SK-N-SH treated with all-trans-retinoic acid at 6 μM for 48 hours (cell line): ENCODE measurements around the gene GRIA4.

ENCODE experiments used
- ATAC-seq: fragments of 200-7000 bp; cut with Tn5 transposase; 3 replicates; pipeline ENCODE4 v1.9.1; 2020; ENCODE audit warnings: mild to moderate bottlenecking, moderate library complexity
- ARNTL ChIP-seq: fragments of 450-650 bp; formaldehyde crosslinking; IDR thresholded peaks from 2 replicates; pipeline ENCODE4 v1.5.0; 2020; ENCODE audit warnings: low read depth, mild to moderate bottlenecking, moderate library complexity, borderline replicate concordance
- CSDC2 ChIP-seq: fragments of 250-450 bp; sonication (Bioruptor Pico); IDR thresholded peaks from 2 replicates; pipeline ENCODE4 v1.5.0; 2020; ENCODE audit warnings: mild to moderate bottlenecking, moderate library complexity
- ESRRG ChIP-seq: fragments of 250-450 bp; sonication (Bioruptor Pico); IDR thresholded peaks from 2 replicates; pipeline ENCODE4 v1.6.1; 2021; ENCODE audit warnings: mild to moderate bottlenecking
- GLIS3 ChIP-seq: fragments of 250-450 bp; sonication (Bioruptor Pico); IDR thresholded peaks from 2 replicates; pipeline ENCODE4 v1.5.0; 2020; ENCODE audit warnings: mild to moderate bottlenecking, moderate library complexity
- ISL1 ChIP-seq: fragments of 250-450 bp; sonication (Bioruptor Pico); IDR thresholded peaks from 2 replicates; pipeline ENCODE4 v2.1.2; 2022; ENCODE audit warnings: mild to moderate bottlenecking, moderate library complexity
- OSR1 ChIP-seq: fragments of 250-450 bp; sonication (Bioruptor Pico); IDR thresholded peaks from 2 replicates; pipeline ENCODE4 v1.8.0; 2022; ENCODE audit warnings: moderate library complexity, mild to moderate bottlenecking, inconsistent platforms
- PATZ1 ChIP-seq: fragments of 250-450 bp; sonication (Bioruptor Pico); IDR thresholded peaks from 2 replicates; pipeline ENCODE4 v1.8.0; 2020; ENCODE audit warnings: mild to moderate bottlenecking, moderate library complexity, borderline replicate concordance
- PPARA ChIP-seq: fragments of 250-450 bp; sonication (Bioruptor Pico); IDR thresholded peaks from 2 replicates; pipeline ENCODE4 v1.5.0; 2020; ENCODE audit warnings: mild to moderate bottlenecking, borderline replicate concordance
- SNAI2 ChIP-seq: fragments of 250-450 bp; sonication (Bioruptor Pico); IDR thresholded peaks from 2 replicates; pipeline ENCODE4 v1.5.0; 2020; ENCODE audit warnings: mild to moderate bottlenecking, moderate library complexity
- TOX ChIP-seq: fragments of 250-450 bp; sonication (Bioruptor Pico); IDR thresholded peaks from 2 replicates; pipeline ENCODE4 v1.8.0; 2021; ENCODE audit warnings: mild to moderate bottlenecking, moderate library complexity, borderline replicate concordance
- ZC3H10 ChIP-seq: fragments of 250-450 bp; sonication (Bioruptor Pico); IDR thresholded peaks from 2 replicates; pipeline ENCODE4 v1.5.1; 2021; ENCODE audit warnings: mild to moderate bottlenecking, moderate library complexity
- ZFP3 ChIP-seq: fragments of 250-450 bp; sonication (Bioruptor Pico); IDR thresholded peaks from 2 replicates; pipeline ENCODE4 v1.5.0; 2020; ENCODE audit warnings: mild to moderate bottlenecking, moderate library complexity
- ZFP30 ChIP-seq: fragments of 450-650 bp; formaldehyde crosslinking; IDR thresholded peaks from 2 replicates; pipeline ENCODE4 v1.5.0; 2022; ENCODE audit warnings: mild to moderate bottlenecking, moderate library complexity
- ZNF565 ChIP-seq: fragments of 450-650 bp; formaldehyde crosslinking; conservative IDR thresholded peaks from 2 replicates; pipeline ENCODE4 v1.5.0; 2020; ENCODE audit warnings: low read depth, mild to moderate bottlenecking, moderate library complexity
- ZNF70 ChIP-seq: fragments of 450-650 bp; formaldehyde crosslinking; IDR thresholded peaks from 2 replicates; pipeline ENCODE4 v1.5.0; 2020; ENCODE audit warnings: mild to moderate bottlenecking, moderate library complexity
- ZNF8 ChIP-seq: fragments of 450-650 bp; formaldehyde crosslinking; IDR thresholded peaks from 2 replicates; pipeline ENCODE4 v1.5.0; 2020; ENCODE audit warnings: mild to moderate bottlenecking, moderate library complexity
- TF ChIP-seq, protein P1 (sequence below): fragments of 250-450 bp; sonication (Bioruptor Pico); IDR thresholded peaks from 2 replicates; pipeline ENCODE4 v1.5.1; 2021; ENCODE audit warnings: mild to moderate bottlenecking, moderate library complexity
- TF ChIP-seq, protein P2 (sequence below): fragments of 250-450 bp; sonication (Bioruptor Pico); IDR thresholded peaks from 2 replicates; pipeline ENCODE4 v1.8.0; 2021; ENCODE audit warnings: low read depth, mild to moderate bottlenecking, moderate library complexity, borderline replicate concordance
- TF ChIP-seq, protein P3 (sequence below): fragments of 250-450 bp; sonication (Bioruptor Pico); IDR thresholded peaks from 2 replicates; pipeline ENCODE4 v1.5.0; 2020; ENCODE audit warnings: mild to moderate bottlenecking, moderate library complexity

The GRIA4 gene

DNA sequence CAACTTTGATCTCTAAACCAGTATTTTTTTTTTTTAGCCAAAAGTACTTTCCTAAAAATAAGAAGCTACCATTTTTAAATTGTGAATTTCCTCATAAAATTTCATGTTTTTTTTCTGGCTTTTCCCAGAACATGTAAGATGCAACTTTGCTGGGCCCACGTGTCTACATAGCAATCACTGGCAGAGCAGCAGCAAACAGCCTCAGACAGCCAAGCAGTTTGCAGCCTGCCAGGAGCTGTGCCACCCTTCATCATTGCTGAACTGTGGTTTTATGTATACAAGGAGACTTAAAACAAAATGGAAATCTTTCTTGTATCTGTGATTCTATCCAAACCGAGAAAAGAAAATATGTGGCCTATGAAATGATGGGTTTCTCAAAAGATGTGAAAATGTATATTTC is 110.2 kb downstream of the GRIA4 start:
- no peak for ATAC-seq
- no peak for TF ChIP-seq PPARA (CRISPR knock-in tag)

GRCh38 chr11:105723269-105723668 is 113.4 kb downstream of the GRIA4 start:
- ATAC-seq, result no peak
- TF ChIP-seq GLIS3 (no peak), OSR1 (CRISPR knock-in tag) (no peak), ZNF8 (CRISPR knock-in tag) (no peak), TOX (no peak), ZFP30 (CRISPR knock-in tag) (no peak), CSDC2 (no peak), ARNTL (CRISPR knock-in tag) (no peak), ISL1 (CRISPR knock-in tag) (no peak), SNAI2 (no peak), ZFP3 (no peak), ZC3H10 (CRISPR knock-in tag) (no peak), PATZ1 (CRISPR knock-in tag) (no peak)
- TF ChIP-seq, protein P1, sequence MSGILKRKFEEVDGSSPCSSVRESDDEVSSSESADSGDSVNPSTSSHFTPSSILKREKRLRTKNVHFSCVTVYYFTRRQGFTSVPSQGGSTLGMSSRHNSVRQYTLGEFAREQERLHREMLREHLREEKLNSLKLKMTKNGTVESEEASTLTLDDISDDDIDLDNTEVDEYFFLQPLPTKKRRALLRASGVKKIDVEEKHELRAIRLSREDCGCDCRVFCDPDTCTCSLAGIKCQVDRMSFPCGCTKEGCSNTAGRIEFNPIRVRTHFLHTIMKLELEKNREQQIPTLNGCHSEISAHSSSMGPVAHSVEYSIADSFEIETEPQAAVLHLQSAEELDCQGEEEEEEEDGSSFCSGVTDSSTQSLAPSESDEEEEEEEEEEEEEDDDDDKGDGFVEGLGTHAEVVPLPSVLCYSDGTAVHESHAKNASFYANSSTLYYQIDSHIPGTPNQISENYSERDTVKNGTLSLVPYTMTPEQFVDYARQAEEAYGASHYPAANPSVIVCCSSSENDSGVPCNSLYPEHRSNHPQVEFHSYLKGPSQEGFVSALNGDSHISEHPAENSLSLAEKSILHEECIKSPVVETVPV (CRISPR knock-in tag), result no peak
- TF ChIP-seq, protein P2, sequence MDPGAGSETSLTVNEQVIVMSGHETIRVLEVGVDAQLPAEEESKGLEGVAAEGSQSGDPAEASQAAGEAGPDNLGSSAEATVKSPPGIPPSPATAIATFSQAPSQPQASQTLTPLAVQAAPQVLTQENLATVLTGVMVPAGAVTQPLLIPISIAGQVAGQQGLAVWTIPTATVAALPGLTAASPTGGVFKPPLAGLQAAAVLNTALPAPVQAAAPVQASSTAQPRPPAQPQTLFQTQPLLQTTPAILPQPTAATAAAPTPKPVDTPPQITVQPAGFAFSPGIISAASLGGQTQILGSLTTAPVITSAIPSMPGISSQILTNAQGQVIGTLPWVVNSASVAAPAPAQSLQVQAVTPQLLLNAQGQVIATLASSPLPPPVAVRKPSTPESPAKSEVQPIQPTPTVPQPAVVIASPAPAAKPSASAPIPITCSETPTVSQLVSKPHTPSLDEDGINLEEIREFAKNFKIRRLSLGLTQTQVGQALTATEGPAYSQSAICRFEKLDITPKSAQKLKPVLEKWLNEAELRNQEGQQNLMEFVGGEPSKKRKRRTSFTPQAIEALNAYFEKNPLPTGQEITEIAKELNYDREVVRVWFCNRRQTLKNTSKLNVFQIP (CRISPR knock-in tag), result no peak
- TF ChIP-seq, protein P3, sequence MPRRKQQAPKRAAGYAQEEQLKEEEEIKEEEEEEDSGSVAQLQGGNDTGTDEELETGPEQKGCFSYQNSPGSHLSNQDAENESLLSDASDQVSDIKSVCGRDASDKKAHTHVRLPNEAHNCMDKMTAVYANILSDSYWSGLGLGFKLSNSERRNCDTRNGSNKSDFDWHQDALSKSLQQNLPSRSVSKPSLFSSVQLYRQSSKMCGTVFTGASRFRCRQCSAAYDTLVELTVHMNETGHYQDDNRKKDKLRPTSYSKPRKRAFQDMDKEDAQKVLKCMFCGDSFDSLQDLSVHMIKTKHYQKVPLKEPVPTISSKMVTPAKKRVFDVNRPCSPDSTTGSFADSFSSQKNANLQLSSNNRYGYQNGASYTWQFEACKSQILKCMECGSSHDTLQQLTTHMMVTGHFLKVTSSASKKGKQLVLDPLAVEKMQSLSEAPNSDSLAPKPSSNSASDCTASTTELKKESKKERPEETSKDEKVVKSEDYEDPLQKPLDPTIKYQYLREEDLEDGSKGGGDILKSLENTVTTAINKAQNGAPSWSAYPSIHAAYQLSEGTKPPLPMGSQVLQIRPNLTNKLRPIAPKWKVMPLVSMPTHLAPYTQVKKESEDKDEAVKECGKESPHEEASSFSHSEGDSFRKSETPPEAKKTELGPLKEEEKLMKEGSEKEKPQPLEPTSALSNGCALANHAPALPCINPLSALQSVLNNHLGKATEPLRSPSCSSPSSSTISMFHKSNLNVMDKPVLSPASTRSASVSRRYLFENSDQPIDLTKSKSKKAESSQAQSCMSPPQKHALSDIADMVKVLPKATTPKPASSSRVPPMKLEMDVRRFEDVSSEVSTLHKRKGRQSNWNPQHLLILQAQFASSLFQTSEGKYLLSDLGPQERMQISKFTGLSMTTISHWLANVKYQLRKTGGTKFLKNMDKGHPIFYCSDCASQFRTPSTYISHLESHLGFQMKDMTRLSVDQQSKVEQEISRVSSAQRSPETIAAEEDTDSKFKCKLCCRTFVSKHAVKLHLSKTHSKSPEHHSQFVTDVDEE, result no peak
- TF ChIP-seq, all 23 proteins: peak for 0

DNA sequence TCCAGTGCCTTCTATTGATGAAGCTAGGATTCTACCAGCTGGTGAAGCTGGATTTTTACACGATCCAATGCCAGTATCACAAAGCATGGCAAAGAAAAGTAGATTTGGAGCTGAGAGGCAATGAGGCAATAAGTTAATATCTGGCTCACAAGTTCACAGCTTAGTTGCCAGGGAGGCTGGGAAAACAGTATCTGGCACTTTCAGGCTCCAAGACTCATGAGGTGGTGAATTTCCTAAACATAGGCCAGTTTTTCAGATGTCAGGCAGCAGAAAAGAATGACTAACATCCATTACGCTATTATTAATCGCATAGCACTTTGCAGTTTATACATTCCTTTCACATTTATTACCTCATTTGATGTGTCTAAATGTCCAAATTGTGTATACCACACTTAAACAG is 122.7 kb downstream of the GRIA4 start:
- ATAC-seq, result no peak
- TF ChIP-seq PATZ1 (CRISPR knock-in tag) (no peak), ZFP30 (CRISPR knock-in tag) (no peak), GLIS3 (no peak)

GRCh38 chr11:105734426-105734825 is 124.6 kb downstream of the GRIA4 start:
- ATAC-seq, result no peak
- no peak for TF ChIP-seq PATZ1 (CRISPR knock-in tag)
- no peak for TF ChIP-seq ZFP30 (CRISPR knock-in tag)
- no peak for TF ChIP-seq PPARA (CRISPR knock-in tag)
- TF ChIP-seq ZNF70 (CRISPR knock-in tag), result no peak
- no peak for TF ChIP-seq ESRRG (CRISPR knock-in tag)
- no peak for TF ChIP-seq ZNF565 (CRISPR knock-in tag)
- no peak for TF ChIP-seq ZNF8 (CRISPR knock-in tag)
- TF ChIP-seq, protein P2 (CRISPR knock-in tag), result no peak
- TF ChIP-seq, protein P3, result no peak
- no peak for TF ChIP-seq CSDC2
